RWPE2 (cell line): ENCODE results near the gene EIF2B5.

Experiments used
- ATAC-seq: fragments of 200-7000 bp; cut with Tn5 transposase; 3 replicates; pipeline ENCODE4 v1.9.1; 2021; ENCODE audit warnings: low read depth
- DNase-seq: peaks from one replicate; pipeline ENCODE4 v3.0.0-alpha.2; 2020; ENCODE audit warnings: low spot score
- H3K27ac ChIP-seq: fragments of 450-650 bp; 2 replicates; pipeline ENCODE4 v1.5.1; 2017; ENCODE audit warnings: mild to moderate bottlenecking; ENCODE audit not compliant: poor library complexity, severe bottlenecking
- H3K27me3 ChIP-seq: fragments of 250-450 bp; sonication (Bioruptor Pico); 2 replicates; pipeline ENCODE4 v1.5.1; 2021; ENCODE audit warnings: mild to moderate bottlenecking, moderate library complexity; ENCODE audit not compliant: insufficient read depth, poor library complexity, severe bottlenecking
- H3K36me3 ChIP-seq: fragments of 250-450 bp; sonication (Bioruptor Pico); 2 replicates; pipeline ENCODE4 v1.5.1; 2020; ENCODE audit warnings: low read depth, mild to moderate bottlenecking, moderate library complexity
- H3K4me1 ChIP-seq: fragments of 250-450 bp; sonication (Bioruptor Pico); 2 replicates; pipeline ENCODE4 v1.5.1; 2021; ENCODE audit warnings: mild to moderate bottlenecking, moderate library complexity; ENCODE audit not compliant: insufficient read depth, poor library complexity, severe bottlenecking
- H3K4me3 ChIP-seq: fragments of 250-450 bp; sonication (Bioruptor Pico); 2 replicates; pipeline ENCODE4 v1.5.1; 2021; ENCODE audit warnings: mild to moderate bottlenecking, moderate library complexity; ENCODE audit not compliant: severe bottlenecking
- H3K9me3 ChIP-seq: fragments of 250-450 bp; sonication (Bioruptor Pico); 2 replicates; pipeline ENCODE4 v1.5.1; 2021; ENCODE audit warnings: mild to moderate bottlenecking, moderate library complexity; ENCODE audit not compliant: severe bottlenecking
- TF ChIP-seq, protein P1 (sequence below): fragments of 450-650 bp; IDR thresholded peaks from one replicate; pipeline ENCODE4 v1.5.1; 2017; ENCODE audit warnings: mild to moderate bottlenecking, moderate library complexity; ENCODE audit not compliant: poor library complexity, severe bottlenecking

EIF2B5 gene

DNA sequence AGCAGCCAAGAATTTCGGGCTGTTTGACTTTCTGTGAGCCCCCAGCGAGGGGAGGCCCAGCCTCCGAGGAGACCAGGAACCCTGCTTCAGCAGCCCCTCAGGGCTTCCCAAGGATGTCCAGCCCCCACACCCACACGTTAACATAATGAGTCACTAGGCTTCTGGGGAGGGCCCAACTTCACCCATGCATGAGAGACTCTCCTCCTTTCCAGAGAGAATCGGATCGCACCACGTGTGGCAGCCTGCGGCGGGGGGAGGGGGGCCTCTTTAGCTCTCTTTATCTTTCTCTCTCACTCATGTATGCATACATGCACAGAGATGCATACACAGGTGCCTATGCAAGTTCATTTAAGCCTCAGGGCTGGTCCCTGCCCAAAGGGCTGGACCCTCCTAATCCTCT is 36.4 kb downstream of the EIF2B5 start:
- DNase-seq (no peak), ATAC-seq (no peak)
- Histone ChIP-seq H3K36me3 (peaks cover 42% of the 10 kb centered on the region), H3K9me3 (no peaks in the 10 kb centered on the region), H3K4me3 (no peak overlapping the region), H3K27me3 (no peaks in the 10 kb centered on the region), H3K27ac (no peak overlapping the region), H3K4me1 (peaks cover under 1% of the 10 kb centered on the region)
- TF ChIP-seq, protein P1, sequence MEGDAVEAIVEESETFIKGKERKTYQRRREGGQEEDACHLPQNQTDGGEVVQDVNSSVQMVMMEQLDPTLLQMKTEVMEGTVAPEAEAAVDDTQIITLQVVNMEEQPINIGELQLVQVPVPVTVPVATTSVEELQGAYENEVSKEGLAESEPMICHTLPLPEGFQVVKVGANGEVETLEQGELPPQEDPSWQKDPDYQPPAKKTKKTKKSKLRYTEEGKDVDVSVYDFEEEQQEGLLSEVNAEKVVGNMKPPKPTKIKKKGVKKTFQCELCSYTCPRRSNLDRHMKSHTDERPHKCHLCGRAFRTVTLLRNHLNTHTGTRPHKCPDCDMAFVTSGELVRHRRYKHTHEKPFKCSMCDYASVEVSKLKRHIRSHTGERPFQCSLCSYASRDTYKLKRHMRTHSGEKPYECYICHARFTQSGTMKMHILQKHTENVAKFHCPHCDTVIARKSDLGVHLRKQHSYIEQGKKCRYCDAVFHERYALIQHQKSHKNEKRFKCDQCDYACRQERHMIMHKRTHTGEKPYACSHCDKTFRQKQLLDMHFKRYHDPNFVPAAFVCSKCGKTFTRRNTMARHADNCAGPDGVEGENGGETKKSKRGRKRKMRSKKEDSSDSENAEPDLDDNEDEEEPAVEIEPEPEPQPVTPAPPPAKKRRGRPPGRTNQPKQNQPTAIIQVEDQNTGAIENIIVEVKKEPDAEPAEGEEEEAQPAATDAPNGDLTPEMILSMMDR: no peak

DNA sequence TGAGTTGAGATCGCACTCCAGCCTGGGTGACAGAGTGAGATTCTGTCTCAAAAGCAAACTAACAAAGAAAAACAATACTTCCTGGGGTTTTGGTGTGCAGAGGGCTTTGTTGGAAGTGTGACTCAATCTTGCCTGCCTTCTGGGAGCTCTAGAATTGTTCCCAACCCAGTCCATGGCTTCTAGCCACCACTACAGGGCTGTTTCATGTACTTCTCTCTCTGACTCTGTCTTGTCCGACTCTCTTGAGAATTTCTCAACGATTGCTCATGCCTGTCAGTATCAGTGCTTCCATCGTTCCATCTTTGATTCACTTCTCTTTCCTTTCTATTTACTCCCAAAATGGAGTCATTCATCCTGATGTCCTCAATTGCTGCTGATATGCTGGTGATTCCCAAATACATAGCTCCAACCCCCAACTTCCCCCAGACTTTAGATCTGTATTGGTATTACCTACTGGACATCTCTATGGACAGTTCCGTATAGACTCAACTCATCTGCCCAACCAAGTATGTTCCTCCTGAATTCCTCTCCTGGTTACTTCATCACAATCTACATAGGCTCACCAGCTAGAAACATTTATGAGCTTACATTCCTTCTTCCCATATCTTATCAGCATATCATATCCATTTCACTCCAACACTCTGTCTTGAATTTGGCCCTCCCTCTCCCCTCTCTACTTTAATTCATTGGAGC is 37.7 kb downstream of the EIF2B5 start:
- H3K4me3 ChIP-seq: no peak overlapping the region
- DNase-seq: no peak
- peaks cover 45% of the 10 kb centered on the region for H3K36me3 ChIP-seq
- H3K9me3 ChIP-seq: no peaks in the 10 kb centered on the region
- no peaks in the 10 kb centered on the region for H3K27me3 ChIP-seq
- TF ChIP-seq, protein P1: no peak
- no peak for ATAC-seq
- no peak overlapping the region for H3K27ac ChIP-seq
- peaks cover 6% of the 10 kb centered on the region for H3K4me1 ChIP-seq

DNA sequence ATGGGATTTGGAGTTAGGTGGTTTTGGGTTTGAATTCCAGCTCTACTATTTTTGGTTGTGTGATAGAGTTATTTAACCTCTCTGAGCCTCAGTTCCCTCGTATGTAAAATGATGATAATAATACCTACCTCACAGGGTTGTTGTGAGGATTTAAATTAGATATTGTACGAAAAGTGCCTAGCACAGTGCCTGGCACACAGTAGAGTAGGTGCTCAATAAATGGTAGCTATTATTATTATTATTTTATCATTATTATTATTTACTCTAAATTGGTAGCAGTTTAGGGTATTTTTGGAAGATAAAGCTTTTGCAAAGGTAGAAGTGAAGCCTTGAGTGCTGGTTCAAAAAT is 38.2 kb downstream of the EIF2B5 start:
- TF ChIP-seq, protein P1: no peak
- Histone ChIP-seq H3K4me3 (no peak overlapping the region), H3K36me3 (peaks cover 45% of the 10 kb centered on the region), H3K9me3 (no peaks in the 10 kb centered on the region), H3K27me3 (no peaks in the 10 kb centered on the region), H3K4me1 (peaks cover 6% of the 10 kb centered on the region), H3K27ac (peak overlapping the region; percentile 14)
- no peak for ATAC-seq
- no peak for DNase-seq

DNA sequence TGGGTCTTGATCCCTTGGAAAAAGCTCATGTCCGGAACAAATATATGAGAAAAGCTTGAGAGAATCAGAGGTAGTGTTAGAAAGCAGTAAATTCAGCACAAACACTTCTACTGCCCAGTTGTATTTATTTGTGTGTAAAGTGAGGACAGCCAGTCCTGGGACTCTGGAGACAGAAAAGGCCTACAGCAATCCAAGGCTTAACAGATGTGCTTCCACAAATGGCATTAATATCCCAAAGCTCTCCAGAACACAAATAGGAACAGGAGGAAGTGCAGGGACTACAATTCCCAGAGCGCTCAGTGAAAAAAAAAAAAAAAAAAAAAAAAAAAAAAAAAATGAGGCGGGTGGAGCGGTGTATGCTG is 39.1 kb downstream of the EIF2B5 start:
- ATAC-seq (no peak), DNase-seq (no peak)
- Histone ChIP-seq H3K36me3 (peaks cover 45% of the 10 kb centered on the region), H3K27me3 (no peaks in the 10 kb centered on the region), H3K4me1 (peaks cover 6% of the 10 kb centered on the region), H3K27ac (peak overlapping the region; percentile 14), H3K9me3 (no peaks in the 10 kb centered on the region), H3K4me3 (no peak overlapping the region)
- TF ChIP-seq, protein P1: no peak
